ENCODE measurements around the gene NOL3. TPM values are rescaled to one million over a fixed set of nuclear protein-coding genes. Genes with fewer than 3 reads are reported as not detected.

NOL3 gene
- total RNA-seq, 1 experiment from 2014 or later = 5.6 TPM

GRCh38 chr16:67173323-67173722 is 3.0 kb downstream of the NOL3 start:
- no peak overlapping the region for H3K4ac ChIP-seq (ENCODE audit: low read depth, low read length)
- peaks cover 5% of the 10 kb centered on the region; the same call in 1 of the 2 replicates for H3K4me1 ChIP-seq (ENCODE audit: insufficient read depth, low read length)
- H3K4me3 Mint-ChIP-seq = peak overlapping the region; percentile 71 to 89
- no peaks in the 10 kb centered on the region for H4K20me1 ChIP-seq (ENCODE audit: control insufficient read depth, insufficient read depth, insufficient read length)
- no peaks in the 10 kb centered on the region for H3K9me3 ChIP-seq (ENCODE audit: control insufficient read depth, low read depth, low read length)
- WGBS (ENCODE audit: extremely low coverage, insufficient read length, low lambda C conversion rate) = no CpG with 5 or more reads among the region's 1 CpG
- no peak overlapping the region for H2AFZ ChIP-seq (ENCODE audit: low read length)
- no peak overlapping the region for H4K5ac ChIP-seq (ENCODE audit: insufficient read length, low read depth, low read length)
- no peak overlapping the region for H4K8ac ChIP-seq (replicated peaks; ENCODE audit: insufficient read length, low read depth, low read length)
- no peak overlapping the region for H2AK5ac ChIP-seq (ENCODE audit: insufficient read length, low read length)
- H3K18ac ChIP-seq (ENCODE audit: insufficient read length, low read depth, low read length) = no peak overlapping the region
- no peak overlapping the region for H2BK20ac ChIP-seq (ENCODE audit: low read depth, low read length, poor library complexity, severe bottlenecking)
- no peak overlapping the region for H4K91ac ChIP-seq (ENCODE audit: insufficient read length, low read depth, low read length)
- H3K9me3 Mint-ChIP-seq = peaks cover 0 to 2% of the 10 kb centered on the region in 2 experiments; a peak in 1 of 5 replicates
- H3K27me3 Mint-ChIP-seq (ENCODE audit: low read depth) = peaks cover 80% of the 10 kb centered on the region
- no peak overlapping the region for H3K27ac ChIP-seq (ENCODE audit: insufficient read length, low read depth, low read length)
- peaks cover 22% of the 10 kb centered on the region for H3K23me2 ChIP-seq (ENCODE audit: insufficient read length, low read depth, low read length, poor library complexity, severe bottlenecking)
- DNase-seq = no peak
- H3K79me2 ChIP-seq (ENCODE audit: insufficient read depth, low read length) = no peaks in the 10 kb centered on the region
- no peak overlapping the region for H3K27ac Mint-ChIP-seq
- no peak overlapping the region for H2BK120ac ChIP-seq (ENCODE audit: low read depth, low read length, poor library complexity, severe bottlenecking)
- H3K56ac ChIP-seq (ENCODE audit: insufficient read length, low read depth, low read length) = no peak overlapping the region
- peaks cover 40% of the 10 kb centered on the region; the same call in 1 of the 2 replicates for H3K27me3 ChIP-seq (ENCODE audit: insufficient read depth, low read length)
- H3K9ac ChIP-seq (ENCODE audit: extremely low read depth, insufficient read length, low read length) = no peak overlapping the region
- H3K79me1 ChIP-seq (ENCODE audit: insufficient read depth, low read depth, low read length, poor library complexity, severe bottlenecking) = no peaks in the 10 kb centered on the region
- TF ChIP-seq, protein P1, sequence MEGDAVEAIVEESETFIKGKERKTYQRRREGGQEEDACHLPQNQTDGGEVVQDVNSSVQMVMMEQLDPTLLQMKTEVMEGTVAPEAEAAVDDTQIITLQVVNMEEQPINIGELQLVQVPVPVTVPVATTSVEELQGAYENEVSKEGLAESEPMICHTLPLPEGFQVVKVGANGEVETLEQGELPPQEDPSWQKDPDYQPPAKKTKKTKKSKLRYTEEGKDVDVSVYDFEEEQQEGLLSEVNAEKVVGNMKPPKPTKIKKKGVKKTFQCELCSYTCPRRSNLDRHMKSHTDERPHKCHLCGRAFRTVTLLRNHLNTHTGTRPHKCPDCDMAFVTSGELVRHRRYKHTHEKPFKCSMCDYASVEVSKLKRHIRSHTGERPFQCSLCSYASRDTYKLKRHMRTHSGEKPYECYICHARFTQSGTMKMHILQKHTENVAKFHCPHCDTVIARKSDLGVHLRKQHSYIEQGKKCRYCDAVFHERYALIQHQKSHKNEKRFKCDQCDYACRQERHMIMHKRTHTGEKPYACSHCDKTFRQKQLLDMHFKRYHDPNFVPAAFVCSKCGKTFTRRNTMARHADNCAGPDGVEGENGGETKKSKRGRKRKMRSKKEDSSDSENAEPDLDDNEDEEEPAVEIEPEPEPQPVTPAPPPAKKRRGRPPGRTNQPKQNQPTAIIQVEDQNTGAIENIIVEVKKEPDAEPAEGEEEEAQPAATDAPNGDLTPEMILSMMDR (conservative IDR thresholded peaks at IDR 0.05) = no peak
- peaks cover 0 to 6% (median 2%) of the 10 kb centered on the region in 3 experiments; a peak in 2 of 7 replicates for H3K36me3 Mint-ChIP-seq (ENCODE audit: insufficient read depth in 1 of 3, low read depth in 3 of 3)
- H3K4me2 ChIP-seq (ENCODE audit: insufficient read depth, insufficient read length, low read length) = peak overlapping the region; percentile 58
- no peak overlapping the region for H2BK15ac ChIP-seq (ENCODE audit: low read depth, low read length)
- peaks cover 36 to 44% of the 10 kb centered on the region in 2 experiments for H3K4me1 Mint-ChIP-seq
- no peak overlapping the region for H2BK12ac ChIP-seq (ENCODE audit: insufficient read length, low read depth, low read length)
- H2BK5ac ChIP-seq (ENCODE audit: insufficient read length, low read length) = no peak overlapping the region
- H3K14ac ChIP-seq (ENCODE audit: insufficient read depth, low read length) = no peak overlapping the region
- no peak overlapping the region for H3K23ac ChIP-seq (ENCODE audit: insufficient read length, low read depth, low read length)
- no peak overlapping the region for H3T11ph ChIP-seq (ENCODE audit: low read length)
